ENCODE measurements around the gene ITGAL.

DNA sequence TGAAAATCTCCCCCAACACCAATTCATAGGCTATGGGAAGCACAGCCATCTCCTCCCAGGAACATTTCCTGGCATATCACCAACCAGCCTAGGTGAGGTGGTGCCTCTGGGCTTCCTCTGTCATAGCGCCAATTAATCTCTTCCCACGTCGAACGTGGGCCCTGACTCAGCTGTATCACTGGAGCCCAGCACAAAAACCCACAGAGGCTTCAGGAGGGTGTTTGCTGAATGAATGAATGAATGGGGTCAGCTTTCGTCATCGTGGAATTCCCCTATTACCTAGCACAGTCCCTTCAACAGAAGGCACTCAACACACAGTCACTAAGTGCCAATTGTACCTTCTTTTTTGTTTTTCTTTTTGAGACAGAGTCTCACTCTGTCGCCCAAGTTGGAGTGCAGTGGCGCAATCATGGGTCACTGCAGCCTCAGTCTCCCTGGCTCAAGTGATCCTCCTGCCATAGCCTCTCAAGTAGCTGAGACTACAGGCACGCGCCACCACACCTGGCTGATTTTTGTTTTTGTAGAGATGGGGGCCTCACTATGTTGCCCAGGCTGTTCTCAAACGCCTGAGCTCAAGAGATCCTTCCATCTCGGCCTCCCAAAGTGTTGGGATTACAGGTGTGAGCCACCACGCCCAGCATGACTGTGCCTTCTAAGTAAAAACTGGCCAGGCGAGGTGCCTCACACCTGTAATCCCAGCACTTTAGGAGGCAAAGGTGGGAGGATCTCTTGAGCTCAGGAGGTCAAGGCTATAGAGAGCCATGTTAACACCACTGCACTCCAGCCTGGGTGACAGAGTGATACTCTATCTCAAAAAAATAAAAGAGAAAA, 94.8 kb downstream of the ITGAL start:
- TF ChIP-seq CTCF (conservative IDR thresholded peaks at IDR 0.05; ENCODE audit: low read depth, low read length) = no peak
- TF ChIP-seq EZH2 (IDR thresholded peaks at IDR 0.05; ENCODE audit: borderline replicate concordance, low read depth, low read length, poor library complexity, severe bottlenecking) = no peak

Measured in A673 (cell line).